ENCODE results near the gene RPS15. TPM values are rescaled to one million over a fixed set of nuclear protein-coding genes. Genes with fewer than 3 reads are reported as not detected.

Gene RPS15
- total and polyA plus RNA-seq, 9 of the 15 experiments (the other 6 are each of a cell fraction or from before 2014, with no cell fraction given) = 605 to 2,791 (median 957) TPM

DNA sequence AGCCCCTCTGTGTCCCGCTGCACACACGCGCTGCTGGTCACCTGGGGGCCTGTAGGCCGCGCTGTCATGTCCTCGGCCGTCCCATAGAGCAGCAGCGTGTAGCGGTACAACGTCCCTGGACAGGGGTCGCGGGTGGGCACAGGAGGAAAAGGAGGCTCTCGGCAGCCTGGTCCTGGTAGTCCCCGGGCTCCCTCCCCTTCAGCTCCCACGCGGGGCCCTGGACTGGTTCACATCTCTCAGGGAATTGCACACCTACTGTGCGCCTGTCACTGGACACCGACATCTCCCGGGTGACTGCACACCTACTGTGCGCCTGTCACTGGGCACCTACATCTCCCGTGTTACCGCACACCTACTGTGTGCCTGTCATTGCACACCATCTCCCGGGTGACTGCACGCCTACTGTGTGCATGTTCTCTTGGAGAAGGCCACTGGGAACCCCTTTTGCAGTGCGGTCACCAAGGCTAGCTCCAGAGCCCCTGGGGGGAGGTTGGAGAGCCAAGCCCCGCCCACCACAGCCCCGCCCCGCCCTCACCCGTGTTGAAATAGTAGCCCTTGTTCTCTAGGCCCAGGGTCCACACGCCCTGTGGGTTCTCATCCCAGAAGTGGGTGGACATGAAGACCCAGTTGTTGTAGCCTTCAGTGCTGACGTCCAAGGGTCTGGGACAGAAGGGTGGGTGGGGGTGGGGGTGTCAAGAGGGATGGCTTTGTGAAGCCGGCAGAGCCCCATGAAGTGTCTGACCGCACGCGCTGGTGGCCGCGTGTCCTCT lies 44.4 kb downstream of the RPS15 start:
- no TSS peak for BruUV-seq (replicated peaks)
- H3K9ac ChIP-seq (ENCODE audit: insufficient read depth in 1 of 2, low read depth in 2 of 2, low read length in 2 of 2) = peak overlapping the region in 1 of 2 experiments; percentile 10; a peak in 1 of 4 replicates
- in situ Hi-C loops (cut with MboI) (no loop called here), intact Hi-C loops (cut with micrococcal nuclease) (no loop called here)
- H3K36me3 ChIP-seq (ENCODE audit: control insufficient read depth, insufficient read depth, low read length) = peaks cover under 1% of the 10 kb centered on the region; the same call in 1 of the 3 replicates
- peaks cover 2 to 63% of the 10 kb centered on the region in 2 experiments; a peak in 3 of 5 replicates for H3K4me1 ChIP-seq (replicated peaks in 1 of 2; ENCODE audit: control insufficient read depth in 2 of 2, insufficient read depth in 2 of 2, low read length in 2 of 2)
- no peak for ATAC-seq
- POLR2A ChIA-PET = interaction anchor here (1.0 kb wide), 1 partner anchor 8 kb away, joined by 4 read pairs; the partner anchor contains the start of gene REEP6
- no peaks in the 10 kb centered on the region for H4K20me1 ChIP-seq (replicated peaks; ENCODE audit: control insufficient read depth, insufficient read depth, low read length)
- H3K4me3 ChIP-seq = no peak overlapping the region
- WGBS (ENCODE audit: insufficient coverage, low coverage, missing lambda C conversion rate) = 67% methylated on average over 25 of the region's 37 CpGs
- H3K4me2 ChIP-seq (ENCODE audit: insufficient read depth, low read length) = no peak overlapping the region
- no peaks in the 10 kb centered on the region for H3K27me3 ChIP-seq (ENCODE audit: control insufficient read depth in 2 of 2, insufficient read depth in 2 of 2, low read length in 2 of 2)
- FAIRE-seq = no peak
- H3K79me2 ChIP-seq (ENCODE audit: control insufficient read depth, insufficient read depth, low read length) = peaks cover 15% of the 10 kb centered on the region
- no peaks in the 10 kb centered on the region for H3K9me3 ChIP-seq (replicated peaks; ENCODE audit: control insufficient read depth, insufficient read depth, low read depth, low read length)
- CTCF ChIA-PET (ENCODE audit: low intra/inter-chr PET ratio) = no interaction called here
- H2AFZ ChIP-seq (ENCODE audit: low read depth, low read length) = no peak overlapping the region
- H3K9me1 ChIP-seq (ENCODE audit: control insufficient read depth, insufficient read depth, low read length) = no peaks in the 10 kb centered on the region
- H3K27ac ChIP-seq (ENCODE audit: extremely low read depth, low read depth, low read length) = no peak overlapping the region
- DNase-seq (ENCODE audit: extremely low read depth in 1 of 4, low spot score in 3 of 4) = peak in 3 of 4 experiments; percentile 52 to 59 (median 57)
- TF ChIP-seq POLR2B (IDR thresholded peaks at IDR 0.05; ENCODE audit: low read depth, partially characterized antibody) = no peak
- no peak for TF ChIP-seq SREBF1 (IDR thresholded peaks at IDR 0.05; ENCODE audit: borderline replicate concordance, low read depth, low read length)
- TF ChIP-seq MCM3 (IDR thresholded peaks at IDR 0.05) = no peak
- TF ChIP-seq CREB3L1 (IDR thresholded peaks at IDR 0.05; ENCODE audit: borderline replicate concordance, low read depth) = no peak
- TF ChIP-seq THRAP3 (IDR thresholded peaks at IDR 0.05; ENCODE audit: borderline replicate concordance) = 0 out of 2 replicates have a peak, but pooled peaks have one; percentile 34
- no peak for TF ChIP-seq ARID3A (IDR thresholded peaks at IDR 0.05; ENCODE audit: borderline replicate concordance, low read depth, low read length)
- TF ChIP-seq, protein P1, sequence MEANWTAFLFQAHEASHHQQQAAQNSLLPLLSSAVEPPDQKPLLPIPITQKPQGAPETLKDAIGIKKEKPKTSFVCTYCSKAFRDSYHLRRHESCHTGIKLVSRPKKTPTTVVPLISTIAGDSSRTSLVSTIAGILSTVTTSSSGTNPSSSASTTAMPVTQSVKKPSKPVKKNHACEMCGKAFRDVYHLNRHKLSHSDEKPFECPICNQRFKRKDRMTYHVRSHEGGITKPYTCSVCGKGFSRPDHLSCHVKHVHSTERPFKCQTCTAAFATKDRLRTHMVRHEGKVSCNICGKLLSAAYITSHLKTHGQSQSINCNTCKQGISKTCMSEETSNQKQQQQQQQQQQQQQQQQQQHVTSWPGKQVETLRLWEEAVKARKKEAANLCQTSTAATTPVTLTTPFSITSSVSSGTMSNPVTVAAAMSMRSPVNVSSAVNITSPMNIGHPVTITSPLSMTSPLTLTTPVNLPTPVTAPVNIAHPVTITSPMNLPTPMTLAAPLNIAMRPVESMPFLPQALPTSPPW (CRISPR knock-in tag; IDR thresholded peaks at IDR 0.05) = peak; percentile 23; the same call in 1 of the 2 replicates
- no peak for TF ChIP-seq ZNF75A (CRISPR knock-in tag; IDR thresholded peaks at IDR 0.05)
- TF ChIP-seq NCOA1 (IDR thresholded peaks at IDR 0.05; ENCODE audit: low read depth) = no peak
- no peak for TF ChIP-seq ZNF830 (CRISPR knock-in tag; IDR thresholded peaks at IDR 0.05)
- no peak for TF ChIP-seq KLF1 (tag; IDR thresholded peaks at IDR 0.05)
- peak; percentile 100 for TF ChIP-seq ZKSCAN1 (IDR thresholded peaks at IDR 0.05; ENCODE audit: low read depth, low read length)
- no peak for TF ChIP-seq DACH1 (IDR thresholded peaks at IDR 0.05; ENCODE audit: partially characterized antibody)
- TF ChIP-seq KDM1A (IDR thresholded peaks at IDR 0.05) = peak in 1 of 2 experiments; percentile 76; a peak in 1 of 4 replicates
- TF ChIP-seq ELK3 (CRISPR knock-in tag; IDR thresholded peaks at IDR 0.05) = no peak
- TF ChIP-seq ZNF79 (CRISPR knock-in tag; IDR thresholded peaks at IDR 0.05; ENCODE audit: low read depth) = no peak
- no peak for TF ChIP-seq HSF4 (CRISPR knock-in tag; IDR thresholded peaks at IDR 0.05; ENCODE audit: borderline replicate concordance)

All from K562 (cell line).